GM21381 (cell line): ENCODE results near the gene TRMT10C.
"Not testable (repeated sequence)": the region's sequence is repeated elsewhere in the genome, so short reads cannot be mapped to it uniquely, and the experiment has no call there.

Source experiments
- ATAC-seq: cut with Tn5 transposase; IDR thresholded peaks from one replicate; pipeline ENCODE4 v1.9.1; 2021; ENCODE audit warnings: mild to moderate bottlenecking, moderate library complexity; ENCODE audit not compliant: unreplicated experiment

TRMT10C gene

DNA sequence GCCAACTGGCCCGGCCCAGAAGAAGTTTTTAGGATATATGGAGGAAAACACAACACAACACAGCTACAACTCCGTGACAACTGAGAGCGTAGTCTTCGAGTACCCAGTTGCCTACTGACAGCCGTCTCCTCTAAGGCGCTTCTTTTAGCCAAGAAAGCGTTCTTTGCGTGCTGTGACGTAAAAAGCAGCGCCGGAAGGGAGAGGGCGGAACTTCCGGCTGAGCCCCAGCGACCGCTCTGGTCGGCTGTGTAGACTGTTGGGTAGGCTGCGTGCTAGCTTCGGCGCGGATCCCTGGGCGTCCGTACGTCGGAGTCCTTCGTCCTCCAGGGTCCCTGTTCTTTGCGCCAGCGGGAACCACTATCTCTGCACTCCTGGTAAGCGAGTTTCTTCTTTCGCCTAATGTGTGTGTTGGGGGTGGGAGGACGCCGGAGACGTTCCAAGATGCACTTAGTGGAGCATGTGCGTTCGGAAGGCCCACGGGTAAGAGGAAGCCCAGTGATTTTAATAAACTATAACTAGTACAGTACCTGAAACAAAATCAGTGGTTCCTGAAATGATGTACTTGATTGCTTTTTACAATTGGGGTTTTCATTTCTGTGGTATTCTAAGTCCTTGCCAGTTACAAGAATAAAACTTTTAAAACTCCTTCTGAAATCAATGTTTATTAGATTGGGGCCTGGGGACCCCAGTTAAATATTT, at the start of gene TRMT10C:
TRMT10C (plus strand) TSS at position 239 of the 699 bp plus-strand sequence. CDS start 2,914 bp downstream, outside the sequence.
- peak; percentile 99 for ATAC-seq

GRCh38 chr3:101512396-101512645, 49.3 kb upstream of the TRMT10C start:
- peak; percentile 28 for ATAC-seq

GRCh38 chr3:101512646-101513418, 48.8 kb upstream of the TRMT10C start, which contains the start of gene SENP7:
Gene SENP7 (minus strand): TSS chr3:101513212. CDS start chr3:101513130, 82 bp downstream.
- peak; percentile 45 for ATAC-seq

GRCh38 chr3:101513419-101513986, 48.2 kb upstream of the TRMT10C start:
- ATAC-seq: peak; percentile 25

DNA sequence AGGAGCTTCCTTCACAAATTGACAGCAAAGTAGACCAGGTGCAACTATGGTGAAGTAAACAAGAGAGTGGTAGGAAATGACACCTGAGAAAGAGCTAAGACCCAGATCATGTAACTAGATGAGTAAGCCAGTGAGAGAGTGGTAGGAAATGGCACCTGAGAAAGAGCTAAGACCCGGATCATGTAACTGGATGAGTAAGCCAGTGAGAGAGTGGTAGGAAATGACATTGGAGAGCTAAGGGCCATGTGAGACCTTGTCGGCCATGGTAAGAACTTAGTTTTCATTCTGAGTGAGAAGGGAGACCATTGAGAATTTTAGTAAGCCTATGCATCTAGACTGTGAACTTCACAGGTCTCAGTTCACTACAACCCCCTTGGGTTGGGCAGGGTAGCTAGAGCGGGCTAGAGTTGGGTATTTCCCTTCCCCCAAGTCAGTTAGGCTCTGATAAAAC, 43.2 kb upstream of the TRMT10C start:
- peak; percentile 96 for ATAC-seq

GRCh38 chr3:101519685-101520365, 41.8 kb upstream of the TRMT10C start:
- ATAC-seq: no peak

GRCh38 chr3:101521211-101521701, 40.4 kb upstream of the TRMT10C start:
- ATAC-seq: no peak

GRCh38 chr3:101527441-101527840, 34.2 kb upstream of the TRMT10C start:
- ATAC-seq: no peak

DNA sequence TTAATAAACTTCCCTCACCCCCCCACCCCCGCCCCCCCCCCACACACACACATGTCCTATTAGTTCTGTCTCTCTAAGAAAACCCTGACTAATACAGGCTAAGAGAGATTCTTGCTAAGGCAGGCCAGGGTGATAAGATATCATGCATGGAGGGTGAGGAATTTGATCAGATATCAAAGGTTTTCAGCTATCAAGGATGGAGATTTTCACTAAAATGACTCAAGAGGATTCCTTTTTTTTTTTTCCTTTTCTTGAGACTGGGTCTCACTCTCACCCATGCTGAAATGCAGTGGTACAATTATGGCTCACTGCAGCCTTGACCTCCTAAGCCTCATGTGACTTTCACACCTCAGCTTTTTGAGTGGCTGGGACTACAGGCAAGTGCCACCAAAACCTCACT, 33.8 kb upstream of the TRMT10C start:
- ATAC-seq: no peak

- ATAC-seq: no peak
These were observed 31.6 kb upstream of the TRMT10C start for GRCh38 chr3:101529816-101530685.

DNA sequence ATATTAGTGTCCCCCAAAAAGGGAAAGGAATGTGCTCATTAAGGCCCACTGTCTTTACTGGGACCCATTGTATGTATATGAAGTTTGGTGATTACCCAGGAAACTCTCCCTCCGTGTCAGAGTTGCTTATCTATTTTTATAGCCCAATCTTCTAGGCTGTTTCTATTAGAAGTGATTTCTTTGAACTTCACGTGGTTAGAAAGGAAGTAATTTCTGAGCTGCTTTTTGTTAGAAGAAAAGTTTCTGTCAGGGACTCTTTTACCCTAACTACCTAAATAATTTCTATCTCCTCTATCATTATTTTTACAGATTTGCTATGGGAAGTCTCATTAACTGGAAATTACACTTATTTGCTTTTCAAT, 31.0 kb upstream of the TRMT10C start:
- no peak for ATAC-seq

- no peak for ATAC-seq
These were observed 30.1 kb upstream of the TRMT10C start for GRCh38 chr3:101531473-101532086.

DNA sequence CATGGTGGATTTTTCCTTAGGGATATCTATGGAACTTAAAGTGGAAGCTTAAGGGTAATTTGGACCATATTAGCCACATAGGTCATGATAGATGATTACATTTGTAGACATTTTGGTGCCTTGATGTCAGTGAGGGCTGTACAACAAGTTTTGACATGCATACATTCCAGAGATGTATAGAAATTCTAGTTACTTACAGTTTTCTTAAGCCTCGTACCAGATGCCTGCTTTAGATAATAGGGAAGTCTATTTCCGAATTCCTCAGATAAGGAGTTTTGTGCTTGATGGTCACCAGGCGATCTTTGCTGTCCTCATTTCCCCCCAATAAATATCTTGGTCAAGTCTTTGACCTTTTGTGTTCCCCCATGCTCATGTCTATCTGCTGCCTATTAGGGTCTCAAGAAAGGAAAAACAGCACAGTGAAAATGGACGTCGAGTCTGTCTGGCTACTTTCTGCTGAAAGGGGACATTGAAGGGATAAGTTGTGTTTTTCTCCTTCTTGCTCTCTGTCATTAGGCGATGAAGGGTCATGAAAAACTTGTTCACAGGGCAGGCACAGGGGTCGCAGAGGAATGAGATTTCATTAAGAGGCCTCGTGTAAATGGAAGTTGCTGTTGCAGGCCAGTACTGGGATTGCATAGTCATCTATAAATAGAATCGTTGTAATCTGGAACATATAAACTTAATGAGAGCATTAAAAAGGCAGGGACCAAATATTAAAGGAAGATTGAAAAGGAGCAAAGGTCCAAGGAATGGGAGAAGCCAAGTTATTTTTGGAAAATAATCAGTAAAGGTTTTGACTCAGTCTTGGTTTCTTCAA, 28.7 kb upstream of the TRMT10C start:
- no peak for ATAC-seq

GRCh38 chr3:101533603-101533968, 28.1 kb upstream of the TRMT10C start:
- ATAC-seq: no peak

GRCh38 chr3:101535221-101535620, 26.4 kb upstream of the TRMT10C start:
- ATAC-seq: no peak

- ATAC-seq: no peak
These were observed 25.4 kb upstream of the TRMT10C start for GRCh38 chr3:101536266-101536665.

GRCh38 chr3:101536955-101537354, 24.7 kb upstream of the TRMT10C start:
- not testable (repeated sequence) for ATAC-seq

GRCh38 chr3:101542957-101543356, 18.7 kb upstream of the TRMT10C start:
- ATAC-seq: no peak
